Thoracic aorta (tissue), 2 donors: ENCODE data around the gene MBD3L2B. TPM values are rescaled to one million over a fixed set of nuclear protein-coding genes. Genes with fewer than 3 reads are reported as not detected.

Source experiments
- ATAC-seq: fragments of 150-250 bp; one replicate; pipeline ENCODE4 v1.8.0; 2017; ENCODE audit warnings: low read depth; ENCODE audit not compliant: insufficient number of reproducible peaks, low FRiP score
- DNase-seq: peaks from one replicate; pipeline ENCODE4 v3.0.0-alpha.2; 2020; ENCODE audit warnings: low spot score
- H3K27ac ChIP-seq, 2 donors: fragments of 200-600 bp; sonication (generic); 1 replicate in 1 of 2; 2 replicates in 1 of 2; pipeline ENCODE4 v1.5.1; 2016; ENCODE audit warnings: mild to moderate bottlenecking in 2 of 2, moderate library complexity in 2 of 2
- H3K27me3 ChIP-seq: fragments of 200-600 bp; sonication (generic); replicated peaks from 2 replicates; pipeline ENCODE4 v1.6.0; 2016; ENCODE audit warnings: mild to moderate bottlenecking; ENCODE audit not compliant: insufficient read depth
- H3K36me3 ChIP-seq: fragments of 200-600 bp; sonication (generic); one replicate; pipeline ENCODE4 v1.5.1; 2016
- H3K4me1 ChIP-seq, 2 donors: fragments of 200-600 bp; sonication (generic); 1 replicate in 1 of 2; 2 replicates in 1 of 2; pipeline versions ENCODE4 v1.5.1 to v1.6.0; 2016; ENCODE audit warnings: low read depth in 2 of 2, mild to moderate bottlenecking in 1 of 2; ENCODE audit not compliant: control insufficient read depth in 1 of 2
- H3K4me3 ChIP-seq: fragments of 200-600 bp; sonication (generic); 2 replicates; pipeline ENCODE4 v1.5.1; 2016; ENCODE audit warnings: mild to moderate bottlenecking
- H3K9me3 ChIP-seq: fragments of 200-600 bp; sonication (generic); 2 replicates; pipeline ENCODE4 v1.5.1; 2016
- CTCF ChIP-seq: fragments of 200-600 bp; sonication (generic); IDR thresholded peaks from one replicate; pipeline ENCODE4 v1.5.1; 2019; ENCODE audit warnings: antibody characterized with exemption
- total RNA-seq, 2 donors: library from RNA; depleted of rRNA; stranded (reverse); fragments of >200 nt; gene quantifications; one replicate each; pipeline versions ENCODE4 v1.1.0 to v1.2.3, GENCODE V29; 2016

Gene MBD3L2B
- total RNA-seq, 2 donors from 2014 or later = not detected

- no peak overlapping the region for H3K4me3 ChIP-seq
- TF ChIP-seq CTCF = no peak
- ATAC-seq (no peak), DNase-seq (no peak)
- no peaks in the 10 kb centered on the region for H3K4me1 ChIP-seq
- H3K27ac ChIP-seq = no peak overlapping the region
- no peaks in the 10 kb centered on the region for H3K36me3 ChIP-seq
- no peaks in the 10 kb centered on the region for H3K9me3 ChIP-seq
- H3K27me3 ChIP-seq = no peaks in the 10 kb centered on the region
Observed at GRCh38 chr19:7010722-7011593, 10.3 kb downstream of the MBD3L2B start.

- Histone ChIP-seq H3K4me3 (no peak overlapping the region), H3K27me3 (no peaks in the 10 kb centered on the region), H3K4me1 (no peaks in the 10 kb centered on the region), H3K27ac (no peak overlapping the region), H3K9me3 (no peaks in the 10 kb centered on the region), H3K36me3 (no peaks in the 10 kb centered on the region)
- no peak for TF ChIP-seq CTCF
- no peak for DNase-seq
- ATAC-seq = no peak
Observed at GRCh38 chr19:7007859-7008258, 13.4 kb downstream of the MBD3L2B start.

GRCh38 chr19:7006135-7006704 is 15.0 kb downstream of the MBD3L2B start:
- no peaks in the 10 kb centered on the region for H3K4me1 ChIP-seq
- H3K27me3 ChIP-seq = no peaks in the 10 kb centered on the region
- H3K9me3 ChIP-seq = no peaks in the 10 kb centered on the region
- H3K27ac ChIP-seq = no peak overlapping the region
- no peaks in the 10 kb centered on the region for H3K36me3 ChIP-seq
- ATAC-seq (no peak), DNase-seq (no peak)
- no peak for TF ChIP-seq CTCF
- H3K4me3 ChIP-seq = no peak overlapping the region

GRCh38 chr19:7004313-7004931 is 16.8 kb downstream of the MBD3L2B start:
- DNase-seq = no peak
- no peaks in the 10 kb centered on the region for H3K9me3 ChIP-seq
- no peaks in the 10 kb centered on the region for H3K36me3 ChIP-seq
- no peak overlapping the region for H3K4me3 ChIP-seq
- ATAC-seq = no peak
- no peak for TF ChIP-seq CTCF
- no peak overlapping the region for H3K27ac ChIP-seq
- H3K4me1 ChIP-seq = no peaks in the 10 kb centered on the region
- H3K27me3 ChIP-seq = no peaks in the 10 kb centered on the region

GRCh38 chr19:7000816-7001215 is 20.4 kb downstream of the MBD3L2B start:
- no peaks in the 10 kb centered on the region for H3K27me3 ChIP-seq
- DNase-seq (no peak), ATAC-seq (no peak)
- H3K9me3 ChIP-seq = no peaks in the 10 kb centered on the region
- no peaks in the 10 kb centered on the region for H3K36me3 ChIP-seq
- H3K4me3 ChIP-seq = no peak overlapping the region
- no peak for TF ChIP-seq CTCF
- H3K4me1 ChIP-seq = no peaks in the 10 kb centered on the region
- H3K27ac ChIP-seq = no peak overlapping the region
